Loucy (cell line): ENCODE data around the gene MARCO.

Experiments used
- EZH2phosphoT487 ChIP-seq: fragments of 200-600 bp; IDR thresholded peaks from 2 replicates; pipeline ENCODE4 v1.6.1; 2018; ENCODE audit warnings: antibody characterized with exemption, mild to moderate bottlenecking, moderate library complexity, borderline replicate concordance
- TF ChIP-seq, protein P1 (sequence below): fragments of 200-600 bp; sonication (generic); conservative IDR thresholded peaks from 2 replicates; pipeline ENCODE4 v1.5.1; 2014; ENCODE audit warnings: mild to moderate bottlenecking, antibody characterized with exemption, low read length

DNA sequence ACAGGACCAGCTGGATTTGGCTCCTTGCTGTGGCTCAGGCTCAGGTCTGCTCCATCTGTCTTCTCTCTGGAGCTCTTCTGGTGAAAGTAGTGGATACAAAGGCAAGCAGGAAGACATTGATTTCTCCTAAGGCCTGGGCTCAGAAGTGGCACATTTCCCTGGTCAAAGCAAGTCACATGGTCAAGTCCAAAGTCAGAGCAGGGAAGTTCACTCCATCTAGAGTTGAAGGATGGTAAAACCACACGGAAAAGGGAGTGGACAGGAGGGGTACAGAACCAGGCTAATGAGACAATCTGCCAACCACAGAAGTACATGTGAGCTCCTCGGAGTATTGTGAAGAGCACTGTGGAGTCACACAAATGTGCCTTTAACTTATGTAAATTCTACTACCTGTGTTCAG is 66.1 kb downstream of the MARCO start:
- TF ChIP-seq, protein P1, sequence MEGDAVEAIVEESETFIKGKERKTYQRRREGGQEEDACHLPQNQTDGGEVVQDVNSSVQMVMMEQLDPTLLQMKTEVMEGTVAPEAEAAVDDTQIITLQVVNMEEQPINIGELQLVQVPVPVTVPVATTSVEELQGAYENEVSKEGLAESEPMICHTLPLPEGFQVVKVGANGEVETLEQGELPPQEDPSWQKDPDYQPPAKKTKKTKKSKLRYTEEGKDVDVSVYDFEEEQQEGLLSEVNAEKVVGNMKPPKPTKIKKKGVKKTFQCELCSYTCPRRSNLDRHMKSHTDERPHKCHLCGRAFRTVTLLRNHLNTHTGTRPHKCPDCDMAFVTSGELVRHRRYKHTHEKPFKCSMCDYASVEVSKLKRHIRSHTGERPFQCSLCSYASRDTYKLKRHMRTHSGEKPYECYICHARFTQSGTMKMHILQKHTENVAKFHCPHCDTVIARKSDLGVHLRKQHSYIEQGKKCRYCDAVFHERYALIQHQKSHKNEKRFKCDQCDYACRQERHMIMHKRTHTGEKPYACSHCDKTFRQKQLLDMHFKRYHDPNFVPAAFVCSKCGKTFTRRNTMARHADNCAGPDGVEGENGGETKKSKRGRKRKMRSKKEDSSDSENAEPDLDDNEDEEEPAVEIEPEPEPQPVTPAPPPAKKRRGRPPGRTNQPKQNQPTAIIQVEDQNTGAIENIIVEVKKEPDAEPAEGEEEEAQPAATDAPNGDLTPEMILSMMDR, result no peak
- no peak for TF ChIP-seq EZH2phosphoT487
